NB4 (cell line): ENCODE measurements around the gene PASK.
"Not testable (repeated sequence)": the region's sequence is repeated elsewhere in the genome, so short reads cannot be mapped to it uniquely, and the experiment has no call there.

Experiments
- MYC ChIP-seq: IDR thresholded peaks from 2 replicates; pipeline ENCODE4 v1.6.1; 2011; ENCODE audit warnings: low read depth, low read length
- POLR2A ChIP-seq: IDR thresholded peaks from 2 replicates; pipeline ENCODE4 v1.6.1; 2011; ENCODE audit warnings: mild to moderate bottlenecking; ENCODE audit not compliant: insufficient read length; ENCODE audit errors: extremely low read depth
- TF ChIP-seq, protein P1 (sequence below): IDR thresholded peaks from one replicate; pipeline ENCODE4 v1.5.1; 2012; ENCODE audit warnings: low read depth, low read length
- TF ChIP-seq, protein P2 (sequence below): IDR thresholded peaks from 2 replicates; pipeline ENCODE4 v1.6.1; 2011; ENCODE audit warnings: low read depth, low read length

DNA sequence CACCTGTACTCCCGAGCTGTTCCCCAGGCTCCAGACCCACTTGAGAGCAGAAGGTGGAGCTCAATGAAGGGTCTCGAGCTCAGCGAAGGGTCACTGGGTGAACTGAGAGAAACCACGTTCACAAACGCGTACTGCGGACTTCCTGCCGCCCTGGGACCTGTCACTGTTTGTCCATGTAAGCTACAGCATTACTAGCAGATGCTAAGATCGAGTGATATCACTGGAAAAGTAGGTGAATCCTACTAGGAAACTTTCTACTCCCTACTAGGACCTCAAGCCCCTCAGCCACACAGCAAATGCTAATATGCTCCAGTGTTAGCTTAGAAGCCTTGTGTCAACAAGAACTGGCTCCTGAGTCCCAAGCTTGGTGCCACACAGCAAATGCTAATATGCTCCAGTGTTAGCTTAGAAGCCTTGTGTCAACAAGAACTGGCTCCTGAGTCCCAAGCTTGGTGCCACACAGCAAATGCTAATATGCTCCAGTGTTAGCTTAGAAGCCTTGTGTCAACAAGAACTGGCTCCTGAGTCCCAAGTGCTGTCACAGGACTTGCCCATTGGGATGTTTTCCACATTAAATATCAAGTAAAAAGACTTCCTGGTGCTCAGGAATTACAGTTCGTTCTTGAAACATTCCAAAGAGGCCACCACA, 56.0 kb downstream of the PASK start:
- TF ChIP-seq, protein P1, sequence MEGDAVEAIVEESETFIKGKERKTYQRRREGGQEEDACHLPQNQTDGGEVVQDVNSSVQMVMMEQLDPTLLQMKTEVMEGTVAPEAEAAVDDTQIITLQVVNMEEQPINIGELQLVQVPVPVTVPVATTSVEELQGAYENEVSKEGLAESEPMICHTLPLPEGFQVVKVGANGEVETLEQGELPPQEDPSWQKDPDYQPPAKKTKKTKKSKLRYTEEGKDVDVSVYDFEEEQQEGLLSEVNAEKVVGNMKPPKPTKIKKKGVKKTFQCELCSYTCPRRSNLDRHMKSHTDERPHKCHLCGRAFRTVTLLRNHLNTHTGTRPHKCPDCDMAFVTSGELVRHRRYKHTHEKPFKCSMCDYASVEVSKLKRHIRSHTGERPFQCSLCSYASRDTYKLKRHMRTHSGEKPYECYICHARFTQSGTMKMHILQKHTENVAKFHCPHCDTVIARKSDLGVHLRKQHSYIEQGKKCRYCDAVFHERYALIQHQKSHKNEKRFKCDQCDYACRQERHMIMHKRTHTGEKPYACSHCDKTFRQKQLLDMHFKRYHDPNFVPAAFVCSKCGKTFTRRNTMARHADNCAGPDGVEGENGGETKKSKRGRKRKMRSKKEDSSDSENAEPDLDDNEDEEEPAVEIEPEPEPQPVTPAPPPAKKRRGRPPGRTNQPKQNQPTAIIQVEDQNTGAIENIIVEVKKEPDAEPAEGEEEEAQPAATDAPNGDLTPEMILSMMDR, result not testable (repeated sequence)
- not testable (repeated sequence) for TF ChIP-seq POLR2A, MYC
- TF ChIP-seq, protein P2, sequence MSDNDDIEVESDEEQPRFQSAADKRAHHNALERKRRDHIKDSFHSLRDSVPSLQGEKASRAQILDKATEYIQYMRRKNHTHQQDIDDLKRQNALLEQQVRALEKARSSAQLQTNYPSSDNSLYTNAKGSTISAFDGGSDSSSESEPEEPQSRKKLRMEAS, result not testable (repeated sequence)
